HT1080 (cell line): ENCODE results near the gene DHODH. TPM values are rescaled to one million over a fixed set of nuclear protein-coding genes. Genes with fewer than 3 reads are reported as not detected.
"Not testable (repeated sequence)": the region's sequence is repeated elsewhere in the genome, so short reads cannot be mapped to it uniquely, and the experiment has no call there.

Experiments
- DNase-seq: peaks from one replicate; pipeline ENCODE4 v3.0.0-alpha.2; 2015; ENCODE audit warnings: low read depth
- polyA plus RNA-seq, 2 experiments: library from polyadenylated mRNA; depleted of rRNA; stranded (reverse); fragments of >200 nt; gene quantifications; 2 replicates each; pipeline ENCODE4 v1.2.3, GENCODE V29; 2015
- total RNA-seq: library from RNA; depleted of rRNA; stranded (reverse); fragments of >200 nt; shearing (Covaris generic); gene quantifications from 2 replicates; pipeline ENCODE4 v1.2.3, GENCODE V29; 2014; rRNA removed

DHODH gene
- 10.3 and 14.6 TPM in 2 replicates for total RNA-seq
- 9.3 and 10.3 TPM in 2 replicates for polyA plus RNA-seq (2015; cell fraction: cytosol; rRNA removed)
- 13.0 and 14.4 TPM in 2 replicates for polyA plus RNA-seq (2015; cell fraction: nucleus; rRNA removed)

GRCh38 chr16:72008424-72009216 lies at the start of gene DHODH:
Gene DHODH (plus strand): TSS chr16:72008744. CDS start chr16:72008765, 21 bp downstream.
- peak; percentile 99 for DNase-seq

- DNase-seq, result peak; percentile 87
Observed at GRCh38 chr16:71961066-71962039, 47.2 kb upstream of the DHODH start.

- no peak for DNase-seq
Observed at GRCh38 chr16:71963125-71963875, 45.2 kb upstream of the DHODH start.

- DNase-seq, result no peak
Observed at GRCh38 chr16:71965223-71965622, 43.3 kb upstream of the DHODH start.

- no peak for DNase-seq
Observed at GRCh38 chr16:71966932-71967331, 41.6 kb upstream of the DHODH start.

- no peak for DNase-seq
Observed at GRCh38 chr16:71969353-71969752, 39.2 kb upstream of the DHODH start.

GRCh38 chr16:71971571-71971970 lies 37.0 kb upstream of the DHODH start:
- no peak for DNase-seq

- DNase-seq, result no peak
Observed at GRCh38 chr16:71972356-71972755, 36.2 kb upstream of the DHODH start.

- DNase-seq, result no peak
Observed at GRCh38 chr16:71973001-71973400, 35.5 kb upstream of the DHODH start.

- DNase-seq, result peak; percentile 37
Observed at GRCh38 chr16:71974068-71974818, 34.3 kb upstream of the DHODH start.

- no peak for DNase-seq
Observed at GRCh38 chr16:71985262-71985974, 23.1 kb upstream of the DHODH start.

GRCh38 chr16:71986131-71986530 lies 22.4 kb upstream of the DHODH start:
- DNase-seq, result no peak

- DNase-seq, result no peak
Observed at GRCh38 chr16:71995038-71995437, 13.5 kb upstream of the DHODH start.

GRCh38 chr16:71997578-71997977 lies 11.0 kb upstream of the DHODH start:
- not testable (repeated sequence) for DNase-seq

- DNase-seq, result no peak
Observed at GRCh38 chr16:72001180-72001874, 7.2 kb upstream of the DHODH start.

- no peak for DNase-seq
Observed at GRCh38 chr16:72002619-72003018, 5.9 kb upstream of the DHODH start.

GRCh38 chr16:72008065-72008423 lies 500 bp upstream of the DHODH start:
- not testable (repeated sequence) for DNase-seq

- no peak for DNase-seq
Observed at GRCh38 chr16:72009779-72010178, 1.2 kb downstream of the DHODH start.

- no peak for DNase-seq
Observed at GRCh38 chr16:72012607-72013006, 4.1 kb downstream of the DHODH start.
